Keratinocyte (primary cell): ENCODE data around the gene GSAP.

ENCODE experiments used
- CTCF ChIP-seq, 3 experiments: IDR thresholded peaks in 1 of 3; conservative IDR thresholded peaks in 1 of 3; optimal IDR thresholded peaks in 1 of 3; 2 replicates in 2 of 3; 3 replicates in 1 of 3; pipeline versions ENCODE3 to v1.5.1; 2011; ENCODE audit warnings: low read length in 3 of 3, mild to moderate bottlenecking in 3 of 3, moderate library complexity in 2 of 3, control low read depth in 1 of 3, inconsistent platforms in 1 of 3; ENCODE audit not compliant: insufficient read depth in 2 of 3; ENCODE audit errors: extremely low read depth in 1 of 3
- EZH2 ChIP-seq: IDR thresholded peaks from one replicate; pipeline ENCODE4 v1.6.1; 2012; ENCODE audit warnings: inconsistent platforms, mild to moderate bottlenecking, low read length, moderate library complexity

- no peak for TF ChIP-seq CTCF (optimal IDR thresholded peaks at IDR 0.05 in 1 of 3, IDR thresholded peaks at IDR 0.05 in 1 of 3, conservative IDR thresholded peaks at IDR 0.05 in 1 of 3; ENCODE audit: extremely low read depth in 1 of 3, insufficient read depth in 2 of 3, low read length in 3 of 3)
- TF ChIP-seq EZH2, result no peak
Observed at GRCh38 chr7:77348371-77348813, 67.8 kb downstream of the GSAP start.
